NB4 (cell line): ENCODE data around the gene PLCB3.

Experiments
- DNase-seq: peaks from one replicate; pipeline ENCODE4 v3.0.0; 2010; ENCODE audit warnings: low read depth
- H3K4me3 ChIP-seq: one replicate; pipeline ENCODE4 v1.5.1; 2011; ENCODE audit warnings: mild to moderate bottlenecking, low read depth, low read length, moderate library complexity
- CTCF ChIP-seq: IDR thresholded peaks from one replicate; pipeline ENCODE4 v1.5.1; 2012; ENCODE audit warnings: low read depth, low read length
- MAX ChIP-seq: IDR thresholded peaks from 2 replicates; pipeline ENCODE4 v1.6.1; 2011; ENCODE audit warnings: low read depth, low read length
- MYC ChIP-seq: IDR thresholded peaks from 2 replicates; pipeline ENCODE4 v1.6.1; 2011; ENCODE audit warnings: low read depth, low read length
- POLR2A ChIP-seq: IDR thresholded peaks from 2 replicates; pipeline ENCODE4 v1.6.1; 2011; ENCODE audit warnings: mild to moderate bottlenecking; ENCODE audit not compliant: insufficient read length; ENCODE audit errors: extremely low read depth

Gene PLCB3

DNA sequence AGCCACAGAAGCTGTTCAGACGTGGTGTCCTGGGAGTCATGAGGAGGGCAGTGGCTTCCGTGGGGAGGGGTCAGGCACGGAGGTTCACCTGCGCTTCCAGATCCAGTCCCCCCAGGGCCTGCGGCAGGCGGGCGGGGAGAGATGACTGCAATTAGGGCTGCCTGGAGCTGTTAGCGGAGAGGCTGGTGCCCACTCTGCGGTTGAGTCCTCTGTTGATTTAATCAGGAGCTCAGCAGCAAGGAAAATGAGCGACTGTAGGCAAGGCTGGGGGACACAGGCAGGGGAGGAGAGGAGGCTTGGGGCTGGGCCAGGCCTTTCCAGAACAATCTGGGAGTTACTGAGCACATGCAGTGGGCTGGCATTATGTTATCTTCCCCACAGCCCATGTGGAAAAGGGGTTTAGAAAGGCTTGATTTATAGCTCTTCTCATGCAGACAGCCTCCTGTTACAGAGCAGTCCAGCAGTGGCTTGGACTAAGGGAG is 13.1 kb downstream of the PLCB3 start:
- no peak for DNase-seq
- TF ChIP-seq MAX (no peak), POLR2A (no peak), CTCF (no peak), MYC (no peak)
- H3K4me3 ChIP-seq, result no peak overlapping the region

- no peak overlapping the region for H3K4me3 ChIP-seq
- DNase-seq, result no peak
- TF ChIP-seq POLR2A (no peak), MYC (no peak), MAX (no peak), CTCF (no peak)
Observed at GRCh38 chr11:64265176-64266160, 14.1 kb downstream of the PLCB3 start.

- no peak for TF ChIP-seq MAX
- TF ChIP-seq MYC, result no peak
- TF ChIP-seq POLR2A, result no peak
- TF ChIP-seq CTCF, result no peak
- no peak for DNase-seq
- no peak overlapping the region for H3K4me3 ChIP-seq
Observed at GRCh38 chr11:64266339-64266738, 15.0 kb downstream of the PLCB3 start.

DNA sequence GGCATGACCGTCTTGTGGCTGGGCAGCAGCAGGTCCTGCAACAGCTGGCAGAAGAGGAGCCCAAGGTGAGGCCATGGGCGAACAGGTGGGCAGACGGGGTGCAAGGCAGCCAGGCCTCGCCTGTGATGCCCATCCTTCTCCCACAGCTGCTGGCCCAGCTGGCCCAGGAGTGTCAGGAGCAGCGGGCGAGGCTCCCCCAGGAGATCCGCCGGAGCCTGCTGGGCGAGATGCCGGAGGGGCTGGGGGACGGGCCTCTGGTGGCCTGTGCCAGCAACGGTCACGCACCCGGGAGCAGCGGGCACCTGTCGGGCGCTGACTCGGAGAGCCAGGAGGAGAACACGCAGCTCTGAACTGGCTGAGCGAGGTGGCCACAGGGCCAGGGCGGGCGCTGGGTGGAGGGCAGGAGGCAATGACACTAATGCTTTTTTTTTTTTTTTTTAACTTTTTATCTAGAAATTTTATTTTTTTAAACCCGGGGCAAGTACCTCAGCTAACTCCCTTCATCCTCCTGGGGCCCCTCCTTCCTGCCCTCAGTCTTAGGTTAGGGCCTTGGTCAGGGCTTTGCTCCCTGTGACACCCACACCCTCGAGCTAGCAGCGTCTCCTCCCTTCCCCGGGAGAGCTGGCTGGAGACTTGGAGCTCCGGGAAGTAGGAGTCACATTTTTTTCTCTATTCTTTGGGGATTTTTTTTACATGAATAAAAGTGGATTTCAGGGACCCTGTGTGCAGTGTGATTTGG is 16.0 kb downstream of the PLCB3 start:
- TF ChIP-seq MYC (no peak), MAX (no peak), CTCF (no peak)
- no peak for DNase-seq
- no peak overlapping the region for H3K4me3 ChIP-seq

GRCh38 chr11:64268025-64268892 is 16.9 kb downstream of the PLCB3 start:
- DNase-seq, result no peak
- no peak for TF ChIP-seq MAX
- peak; percentile 9 for TF ChIP-seq POLR2A

More at GRCh38 chr11:64268025-64268892, 16.9 kb downstream of the PLCB3 start:
- H3K4me3 ChIP-seq, result peak overlapping the region; percentile 72
